H9 (cell line): ENCODE results near the gene DDI2. TPM values are rescaled to one million over a fixed set of nuclear protein-coding genes. Genes with fewer than 3 reads are reported as not detected.
A peak's percentile ranks its signal among the peaks of the same experiment; 100 is the strongest.

ENCODE experiments used
- DNase-seq: peaks from one replicate; pipeline ENCODE4 v3.0.0-alpha.2; 2017
- H2AFZ ChIP-seq: one replicate; pipeline ENCODE4 v1.6.1; 2013; ENCODE audit warnings: mild to moderate bottlenecking, low read length, control low read depth, moderate library complexity
- H2AK5ac ChIP-seq: 2 replicates; pipeline ENCODE4 v1.6.1; 2013; ENCODE audit warnings: low read length, control low read depth, mixed read lengths; ENCODE audit not compliant: insufficient read length
- H2BK120ac ChIP-seq: one replicate; pipeline ENCODE4 v1.6.1; 2013; ENCODE audit warnings: low read depth, mild to moderate bottlenecking, low read length, control low read depth, inconsistent platforms; ENCODE audit not compliant: poor library complexity, severe bottlenecking
- H2BK12ac ChIP-seq: 2 replicates; pipeline ENCODE4 v1.6.1; 2013; ENCODE audit warnings: low read length, control low read depth, mixed read lengths, low read depth; ENCODE audit not compliant: insufficient read length
- H2BK15ac ChIP-seq: 2 replicates; pipeline ENCODE4 v1.6.1; 2013; ENCODE audit warnings: low read depth, low read length, control low read depth
- H2BK20ac ChIP-seq: one replicate; pipeline ENCODE4 v1.6.1; 2013; ENCODE audit warnings: low read depth, mild to moderate bottlenecking, low read length, control low read depth, inconsistent platforms; ENCODE audit not compliant: poor library complexity, severe bottlenecking
- H2BK5ac ChIP-seq: 2 replicates; pipeline ENCODE4 v1.6.1; 2013; ENCODE audit warnings: low read length, control low read depth, mixed read lengths; ENCODE audit not compliant: insufficient read length
- H3K14ac ChIP-seq: 2 replicates; pipeline ENCODE4 v1.6.1; 2013; ENCODE audit warnings: low read length, control low read depth; ENCODE audit not compliant: insufficient read depth
- H3K18ac ChIP-seq: 2 replicates; pipeline ENCODE4 v1.6.1; 2013; ENCODE audit warnings: low read depth, mild to moderate bottlenecking, mixed read lengths, low read length, control low read depth; ENCODE audit not compliant: insufficient read length
- H3K23ac ChIP-seq: 2 replicates; pipeline ENCODE4 v1.6.1; 2013; ENCODE audit warnings: low read length, control low read depth, mixed read lengths, low read depth; ENCODE audit not compliant: insufficient read length
- H3K23me2 ChIP-seq: 2 replicates; pipeline ENCODE4 v1.6.1; 2013; ENCODE audit warnings: low read depth, mild to moderate bottlenecking, mixed read lengths, low read length, control low read depth; ENCODE audit not compliant: insufficient read length, poor library complexity, severe bottlenecking
- H3K27ac ChIP-seq: 2 replicates; pipeline ENCODE4 v1.5.1; 2013; ENCODE audit warnings: low read length, control low read depth, mixed read lengths, low read depth; ENCODE audit not compliant: insufficient read length
- H3K27me3 ChIP-seq: 2 replicates; pipeline ENCODE4 v1.6.1; 2013; ENCODE audit warnings: low read length, control low read depth, inconsistent platforms; ENCODE audit not compliant: insufficient read depth
- H3K4ac ChIP-seq: 2 replicates; pipeline ENCODE4 v1.6.1; 2013; ENCODE audit warnings: low read depth, mild to moderate bottlenecking, control low read depth, inconsistent platforms, low read length, moderate library complexity
- H3K4me1 ChIP-seq: 2 replicates; pipeline ENCODE4 v1.6.1; 2013; ENCODE audit warnings: low read length, control low read depth, inconsistent platforms; ENCODE audit not compliant: insufficient read depth
- H3K4me2 ChIP-seq: 2 replicates; pipeline ENCODE4 v1.6.1; 2013; ENCODE audit warnings: low read length, control low read depth, mixed read lengths; ENCODE audit not compliant: insufficient read length, insufficient read depth
- H3K56ac ChIP-seq: 2 replicates; pipeline ENCODE4 v1.6.1; 2013; ENCODE audit warnings: low read depth, mild to moderate bottlenecking, mixed read lengths, low read length, control low read depth; ENCODE audit not compliant: insufficient read length
- H3K79me1 ChIP-seq: 2 replicates; pipeline ENCODE4 v1.6.1; 2013; ENCODE audit warnings: low read depth, mild to moderate bottlenecking, moderate library complexity, low read length, control low read depth, inconsistent platforms; ENCODE audit not compliant: insufficient read depth, poor library complexity, severe bottlenecking
- H3K79me2 ChIP-seq: 2 replicates; pipeline ENCODE4 v1.6.1; 2013; ENCODE audit warnings: low read length, control low read depth, inconsistent platforms; ENCODE audit not compliant: insufficient read depth
- H3K9ac ChIP-seq: 2 replicates; pipeline ENCODE4 v1.6.1; 2013; ENCODE audit warnings: low read length, control low read depth, mixed read lengths; ENCODE audit not compliant: insufficient read length; ENCODE audit errors: extremely low read depth
- H3K9me3 ChIP-seq: one replicate; pipeline ENCODE4 v1.6.1; 2013; ENCODE audit warnings: low read depth, low read length, inconsistent platforms; ENCODE audit not compliant: control insufficient read depth
- H3T11ph ChIP-seq: one replicate; pipeline ENCODE4 v1.6.1; 2013; ENCODE audit warnings: mild to moderate bottlenecking, low read length, control low read depth, inconsistent platforms
- H4K20me1 ChIP-seq: one replicate; pipeline ENCODE4 v1.6.1; 2013; ENCODE audit not compliant: control insufficient read depth, insufficient read length, insufficient read depth
- H4K5ac ChIP-seq: 2 replicates; pipeline ENCODE4 v1.6.1; 2013; ENCODE audit warnings: low read depth, mild to moderate bottlenecking, mixed read lengths, low read length, control low read depth; ENCODE audit not compliant: insufficient read length
- H4K8ac ChIP-seq: replicated peaks from 2 replicates; pipeline ENCODE4 v1.6.1; 2013; ENCODE audit warnings: low read length, control low read depth, mixed read lengths, low read depth; ENCODE audit not compliant: insufficient read length
- H4K91ac ChIP-seq: 2 replicates; pipeline ENCODE4 v1.6.1; 2013; ENCODE audit warnings: low read depth, mild to moderate bottlenecking, moderate library complexity, mixed read lengths, low read length, control low read depth; ENCODE audit not compliant: insufficient read length
- H3K27ac Mint-ChIP-seq, 3 experiments: 2 replicates in 2 of 3; 3 replicates in 1 of 3; pipeline ENCODE4 v1.8.0; 2020 to 2021; ENCODE audit warnings: mixed read lengths in 3 of 3, mild to moderate bottlenecking in 1 of 3, moderate library complexity in 1 of 3
- H3K27me3 Mint-ChIP-seq: 2 replicates; pipeline ENCODE4 v1.8.0; 2021; ENCODE audit warnings: low read depth, mild to moderate bottlenecking, moderate library complexity, mixed read lengths
- H3K36me3 Mint-ChIP-seq, 3 experiments: 2 replicates in 2 of 3; 3 replicates in 1 of 3; pipeline ENCODE4 v1.8.0; 2020 to 2021; ENCODE audit warnings: low read depth in 3 of 3, mixed read lengths in 3 of 3; ENCODE audit not compliant: insufficient read depth in 1 of 3
- H3K4me1 Mint-ChIP-seq, 2 experiments: 2 replicates each; pipeline ENCODE4 v1.8.0; 2020; ENCODE audit warnings: mixed read lengths in 2 of 2
- H3K4me3 Mint-ChIP-seq, 2 experiments: 2 replicates in 1 of 2; 3 replicates in 1 of 2; pipeline ENCODE4 v1.8.0; 2020 to 2021; ENCODE audit warnings: mild to moderate bottlenecking in 2 of 2, mixed read lengths in 2 of 2, moderate library complexity in 1 of 2
- H3K9me3 Mint-ChIP-seq, 2 experiments: 2 replicates in 1 of 2; 3 replicates in 1 of 2; pipeline ENCODE4 v1.8.0; 2020; ENCODE audit warnings: mild to moderate bottlenecking in 2 of 2, mixed read lengths in 2 of 2, moderate library complexity in 1 of 2
- CTCF ChIP-seq: fragments of 200-600 bp; sonication (generic); conservative IDR thresholded peaks from 3 replicates; pipeline ENCODE4 v1.8.0; 2021; ENCODE audit warnings: antibody characterized with exemption, mild to moderate bottlenecking
- WGBS: extraction: QIAGEN DNeasy Blood & Tissue Kit; methylation state at CpG from one replicate; pipeline ENCODE4 v1.1.7; 2013; ENCODE audit warnings: missing lambda C conversion rate, low lambda C conversion rate, mixed read lengths; ENCODE audit not compliant: insufficient read length; ENCODE audit errors: extremely low coverage; 5-methylcytosine and 5-hydroxymethylcytosine counted together
- total RNA-seq: library from RNA; stranded (reverse); gene quantifications from 2 replicates; pipeline ENCODE4 v1.2.1, GENCODE V29; 2021

DDI2 gene
- total RNA-seq, 1 experiment from 2014 or later, result 45.0 TPM

- no peaks in the 10 kb centered on the region for H3K9me3 ChIP-seq
- whole genome bisulfite sequencing, result no CpG with 5 or more reads among the region's 4 CpGs
- Mint-ChIP-seq H3K4me3 (peak overlapping the region; percentile 80 to 91; a peak in 3 of 5 replicates), H3K9me3 (no peaks in the 10 kb centered on the region), H3K27ac (peak overlapping the region in 1 of 3 experiments; percentile 14; a peak in 1 of 7 replicates), H3K36me3 (peaks cover 0 to 7% (median 6%) of the 10 kb centered on the region in 3 experiments; a peak in 5 of 7 replicates), H3K27me3 (no peaks in the 10 kb centered on the region), H3K4me1 (peaks cover 18 to 20% of the 10 kb centered on the region in 2 experiments)
- no peaks in the 10 kb centered on the region for H3K27me3 ChIP-seq
- DNase-seq, result no peak
- no peak overlapping the region for H2AK5ac ChIP-seq
- H4K91ac ChIP-seq, result no peak overlapping the region
- H2BK15ac ChIP-seq, result no peak overlapping the region
- no peak overlapping the region for H3K4ac ChIP-seq
- H3K4me2 ChIP-seq, result no peak overlapping the region
- H3K4me1 ChIP-seq, result peaks cover 3% of the 10 kb centered on the region; the same call in 1 of the 2 replicates
- peaks cover 4% of the 10 kb centered on the region for H3K79me1 ChIP-seq
- H3T11ph ChIP-seq, result no peak overlapping the region
- no peak overlapping the region for H2BK12ac ChIP-seq
- H4K8ac ChIP-seq, result no peak overlapping the region
- H3K56ac ChIP-seq, result no peak overlapping the region
- no peak overlapping the region for H3K27ac ChIP-seq
- H4K5ac ChIP-seq, result no peak overlapping the region
- no peak overlapping the region for H3K18ac ChIP-seq
- no peak overlapping the region for H2BK120ac ChIP-seq
- TF ChIP-seq CTCF, result no peak
- no peak overlapping the region for H2BK20ac ChIP-seq
- H3K9ac ChIP-seq, result no peak overlapping the region
- peaks cover 5% of the 10 kb centered on the region for H3K23me2 ChIP-seq
- H4K20me1 ChIP-seq, result no peaks in the 10 kb centered on the region
- peaks cover 4% of the 10 kb centered on the region; the same call in 1 of the 2 replicates for H3K79me2 ChIP-seq
- H3K14ac ChIP-seq, result no peak overlapping the region
- H3K23ac ChIP-seq, result no peak overlapping the region
- no peak overlapping the region for H2AFZ ChIP-seq
- no peak overlapping the region for H2BK5ac ChIP-seq
Observed at GRCh38 chr1:15685820-15686219, 68.6 kb downstream of the DDI2 start.
